HFFc6 (cell line): ENCODE results near the gene KCTD10. TPM values are rescaled to one million over a fixed set of nuclear protein-coding genes. Genes with fewer than 3 reads are reported as not detected.
"Not testable (repeated sequence)": the region's sequence is repeated elsewhere in the genome, so short reads cannot be mapped to it uniquely, and the experiment has no call there.

Experiments
- DNase-seq: peaks from one replicate; pipeline ENCODE4 v3.0.0-alpha.2; 2018
- H3K27ac Mint-ChIP-seq: 2 replicates; pipeline ENCODE4 v1.8.0; 2020; ENCODE audit warnings: mild to moderate bottlenecking, mixed read lengths
- H3K27me3 Mint-ChIP-seq: 2 replicates; pipeline ENCODE4 v1.8.0; 2021; ENCODE audit warnings: mild to moderate bottlenecking, moderate library complexity, mixed read lengths; ENCODE audit not compliant: insufficient read depth
- H3K36me3 Mint-ChIP-seq: 2 replicates; pipeline ENCODE4 v1.8.0; 2021; ENCODE audit warnings: low read depth, mixed read lengths
- H3K4me1 Mint-ChIP-seq: 2 replicates; pipeline ENCODE4 v1.8.0; 2020; ENCODE audit warnings: low read depth, mixed read lengths
- H3K4me3 Mint-ChIP-seq: 2 replicates; pipeline ENCODE4 v1.8.0; 2020; ENCODE audit warnings: mild to moderate bottlenecking, moderate library complexity, mixed read lengths
- H3K9me3 Mint-ChIP-seq: 2 replicates; pipeline ENCODE4 v1.8.0; 2020; ENCODE audit warnings: mild to moderate bottlenecking, mixed read lengths
- total RNA-seq, 6 experiments: library from RNA; stranded (reverse); fragmentation: NEBNext Ultra II Directional; extraction: Animal tissue kit (Norgen Biotek cat#: 25700); gene quantifications; 2 replicates in 1 of 6; 3 replicates in 5 of 6; pipeline ENCODE4 v1.2.3, GENCODE V29; 2021
- TF ChIP-seq, protein P1 (sequence below): fragments of 200-600 bp; sonication (generic); IDR thresholded peaks from 2 replicates; pipeline ENCODE4 v1.5.0; 2021; ENCODE audit warnings: antibody characterized with exemption, mild to moderate bottlenecking

The KCTD10 gene
- total RNA-seq, 6 experiments from 2014 or later, result 127 to 145 (median 134) TPM

- Mint-ChIP-seq H3K9me3 (no peaks in the 10 kb centered on the region), H3K4me1 (peaks cover 40% of the 10 kb centered on the region), H3K36me3 (peaks cover 19% of the 10 kb centered on the region), H3K27me3 (no peaks in the 10 kb centered on the region), H3K27ac (peak overlapping the region; percentile 100), H3K4me3 (peak overlapping the region; percentile 96)
- TF ChIP-seq, protein P1, sequence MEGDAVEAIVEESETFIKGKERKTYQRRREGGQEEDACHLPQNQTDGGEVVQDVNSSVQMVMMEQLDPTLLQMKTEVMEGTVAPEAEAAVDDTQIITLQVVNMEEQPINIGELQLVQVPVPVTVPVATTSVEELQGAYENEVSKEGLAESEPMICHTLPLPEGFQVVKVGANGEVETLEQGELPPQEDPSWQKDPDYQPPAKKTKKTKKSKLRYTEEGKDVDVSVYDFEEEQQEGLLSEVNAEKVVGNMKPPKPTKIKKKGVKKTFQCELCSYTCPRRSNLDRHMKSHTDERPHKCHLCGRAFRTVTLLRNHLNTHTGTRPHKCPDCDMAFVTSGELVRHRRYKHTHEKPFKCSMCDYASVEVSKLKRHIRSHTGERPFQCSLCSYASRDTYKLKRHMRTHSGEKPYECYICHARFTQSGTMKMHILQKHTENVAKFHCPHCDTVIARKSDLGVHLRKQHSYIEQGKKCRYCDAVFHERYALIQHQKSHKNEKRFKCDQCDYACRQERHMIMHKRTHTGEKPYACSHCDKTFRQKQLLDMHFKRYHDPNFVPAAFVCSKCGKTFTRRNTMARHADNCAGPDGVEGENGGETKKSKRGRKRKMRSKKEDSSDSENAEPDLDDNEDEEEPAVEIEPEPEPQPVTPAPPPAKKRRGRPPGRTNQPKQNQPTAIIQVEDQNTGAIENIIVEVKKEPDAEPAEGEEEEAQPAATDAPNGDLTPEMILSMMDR, result no peak
- no peak for DNase-seq
These were observed 839 bp upstream of the KCTD10 start for GRCh38 chr12:109477963-109478315.

- peaks cover 43% of the 10 kb centered on the region for H3K4me1 Mint-ChIP-seq
- H3K27ac Mint-ChIP-seq, result peak overlapping the region; percentile 100
- TF ChIP-seq, protein P1, result no peak
- H3K9me3 Mint-ChIP-seq, result no peaks in the 10 kb centered on the region
- peaks cover 2% of the 10 kb centered on the region; the same call in 1 of the 2 replicates for H3K27me3 Mint-ChIP-seq
- peak overlapping the region; percentile 96 for H3K4me3 Mint-ChIP-seq
- DNase-seq, result no peak
- H3K36me3 Mint-ChIP-seq, result peaks cover 21% of the 10 kb centered on the region
These were observed 304 bp downstream of the KCTD10 start for GRCh38 chr12:109476807-109477184.

- peak overlapping the region; percentile 100 for H3K27ac Mint-ChIP-seq
- peaks cover 21% of the 10 kb centered on the region for H3K36me3 Mint-ChIP-seq
- peaks cover 43% of the 10 kb centered on the region for H3K4me1 Mint-ChIP-seq
- peaks cover 2% of the 10 kb centered on the region; the same call in 1 of the 2 replicates for H3K27me3 Mint-ChIP-seq
- H3K9me3 Mint-ChIP-seq, result no peaks in the 10 kb centered on the region
- TF ChIP-seq, protein P1, result no peak
- peak overlapping the region; percentile 96 for H3K4me3 Mint-ChIP-seq
- no peak for DNase-seq
These were observed 900 bp downstream of the KCTD10 start for GRCh38 chr12:109475993-109476806.

DNA sequence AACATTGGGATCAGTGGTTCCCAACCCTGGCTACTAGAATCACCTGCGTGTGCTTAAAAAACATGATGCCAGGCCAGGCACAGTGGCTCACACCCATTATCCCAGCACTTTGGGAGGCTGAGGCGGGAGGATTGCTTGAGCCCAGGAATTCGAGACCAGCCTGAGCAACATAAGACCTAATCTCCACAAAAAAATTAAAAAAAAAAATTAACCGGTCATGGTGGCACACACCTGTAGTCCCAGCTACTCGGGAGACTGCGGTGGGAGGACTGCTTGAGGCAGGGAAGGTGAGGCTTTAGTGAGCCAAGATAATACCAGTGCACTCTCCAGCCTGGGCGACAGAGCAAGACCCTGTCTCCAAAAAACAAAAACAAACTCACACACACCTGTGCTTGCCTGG lies 2.0 kb downstream of the KCTD10 start:
- Mint-ChIP-seq H3K36me3 (peaks cover 21% of the 10 kb centered on the region), H3K27ac (peak overlapping the region; percentile 100; the same call in 1 of the 2 replicates), H3K27me3 (peaks cover 2% of the 10 kb centered on the region; the same call in 1 of the 2 replicates), H3K4me3 (peak overlapping the region; percentile 96), H3K4me1 (peaks cover 54% of the 10 kb centered on the region), H3K9me3 (no peaks in the 10 kb centered on the region)
- no peak for DNase-seq
- TF ChIP-seq, protein P1, result no peak

DNA sequence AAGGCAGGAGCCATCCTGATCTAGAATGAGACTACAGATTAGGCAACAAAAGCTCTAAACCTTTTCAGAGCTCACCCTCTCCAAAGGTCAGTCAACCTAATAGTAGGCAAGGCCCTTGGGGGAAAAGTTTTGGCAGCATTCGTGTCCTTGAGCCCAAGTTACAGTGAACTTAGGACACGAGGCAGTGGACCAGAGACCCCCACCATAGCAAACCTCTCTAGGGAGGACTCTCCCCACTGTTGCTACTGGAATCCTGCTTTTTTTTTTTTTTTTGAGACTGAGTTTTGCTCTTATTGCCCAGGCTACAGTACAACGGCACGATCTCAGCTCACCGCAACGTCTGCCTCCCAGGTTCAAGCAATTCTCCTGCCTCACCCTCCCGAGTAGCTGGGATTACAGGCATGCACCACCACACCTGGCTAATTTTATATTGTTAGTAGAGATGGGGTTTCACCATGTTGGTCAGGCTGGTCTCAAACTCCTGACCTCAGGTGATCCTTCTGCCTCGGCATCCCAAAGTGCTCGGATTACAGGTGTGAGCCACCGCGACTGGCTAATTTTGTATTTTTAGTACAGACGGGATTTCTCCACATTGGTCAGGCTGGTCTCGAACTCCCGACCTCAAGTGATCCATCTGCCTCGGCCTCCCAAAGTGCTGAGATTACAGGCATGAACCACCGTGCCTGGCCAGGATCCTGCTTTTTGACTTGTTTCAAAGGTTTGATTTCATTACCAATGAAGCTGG lies 3.4 kb downstream of the KCTD10 start:
- H3K4me3 Mint-ChIP-seq, DNase-seq, H3K9me3 Mint-ChIP-seq, H3K27me3 Mint-ChIP-seq: not testable (repeated sequence)
- H3K27ac Mint-ChIP-seq, result 0 out of 2 replicates have a peak overlapping the region, but pooled peaks have one; percentile 26
- peaks cover 26% of the 10 kb centered on the region for H3K36me3 Mint-ChIP-seq
- H3K4me1 Mint-ChIP-seq, result peaks cover 46% of the 10 kb centered on the region

- TF ChIP-seq, protein P1, result no peak
- no peak for DNase-seq
- Mint-ChIP-seq H3K36me3 (peaks cover 31% of the 10 kb centered on the region), H3K4me1 (peaks cover 49% of the 10 kb centered on the region), H3K27me3 (peaks cover 2% of the 10 kb centered on the region; the same call in 1 of the 2 replicates), H3K4me3 (no peak overlapping the region), H3K9me3 (no peaks in the 10 kb centered on the region), H3K27ac (0 out of 2 replicates have a peak overlapping the region, but pooled peaks have one; percentile 26)
These were observed 4.1 kb downstream of the KCTD10 start for GRCh38 chr12:109473006-109473405.
